ENCODE results near the gene SHISAL2A. TPM values are rescaled to one million over a fixed set of nuclear protein-coding genes. Genes with fewer than 3 reads are reported as not detected.

The SHISAL2A gene
- polyA plus RNA-seq, 1 donor from 2014 or later = not detected

DNA sequence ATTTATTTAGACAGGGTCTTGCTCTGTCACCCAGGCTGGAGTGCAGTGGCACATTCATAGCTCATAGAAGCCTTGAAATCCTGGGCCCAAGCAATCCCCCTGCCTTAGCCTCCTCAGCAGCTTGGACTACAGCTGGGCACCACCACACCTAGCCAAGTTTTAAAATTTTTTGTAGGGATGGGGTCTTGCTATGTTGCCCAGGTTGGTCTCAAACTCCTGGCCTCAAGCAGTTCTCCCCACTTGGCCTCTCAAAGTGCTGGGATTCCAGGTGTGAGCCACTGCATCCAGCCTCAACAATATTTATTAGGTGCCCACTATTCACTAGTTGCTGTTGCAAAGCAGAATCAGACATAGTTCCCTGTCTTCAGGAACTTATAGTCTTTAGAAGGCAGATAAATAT, 44.9 kb upstream of the SHISAL2A start:
- H3K27ac ChIP-seq (ENCODE audit: low read length) = no peak overlapping the region
- TF ChIP-seq, protein P1, sequence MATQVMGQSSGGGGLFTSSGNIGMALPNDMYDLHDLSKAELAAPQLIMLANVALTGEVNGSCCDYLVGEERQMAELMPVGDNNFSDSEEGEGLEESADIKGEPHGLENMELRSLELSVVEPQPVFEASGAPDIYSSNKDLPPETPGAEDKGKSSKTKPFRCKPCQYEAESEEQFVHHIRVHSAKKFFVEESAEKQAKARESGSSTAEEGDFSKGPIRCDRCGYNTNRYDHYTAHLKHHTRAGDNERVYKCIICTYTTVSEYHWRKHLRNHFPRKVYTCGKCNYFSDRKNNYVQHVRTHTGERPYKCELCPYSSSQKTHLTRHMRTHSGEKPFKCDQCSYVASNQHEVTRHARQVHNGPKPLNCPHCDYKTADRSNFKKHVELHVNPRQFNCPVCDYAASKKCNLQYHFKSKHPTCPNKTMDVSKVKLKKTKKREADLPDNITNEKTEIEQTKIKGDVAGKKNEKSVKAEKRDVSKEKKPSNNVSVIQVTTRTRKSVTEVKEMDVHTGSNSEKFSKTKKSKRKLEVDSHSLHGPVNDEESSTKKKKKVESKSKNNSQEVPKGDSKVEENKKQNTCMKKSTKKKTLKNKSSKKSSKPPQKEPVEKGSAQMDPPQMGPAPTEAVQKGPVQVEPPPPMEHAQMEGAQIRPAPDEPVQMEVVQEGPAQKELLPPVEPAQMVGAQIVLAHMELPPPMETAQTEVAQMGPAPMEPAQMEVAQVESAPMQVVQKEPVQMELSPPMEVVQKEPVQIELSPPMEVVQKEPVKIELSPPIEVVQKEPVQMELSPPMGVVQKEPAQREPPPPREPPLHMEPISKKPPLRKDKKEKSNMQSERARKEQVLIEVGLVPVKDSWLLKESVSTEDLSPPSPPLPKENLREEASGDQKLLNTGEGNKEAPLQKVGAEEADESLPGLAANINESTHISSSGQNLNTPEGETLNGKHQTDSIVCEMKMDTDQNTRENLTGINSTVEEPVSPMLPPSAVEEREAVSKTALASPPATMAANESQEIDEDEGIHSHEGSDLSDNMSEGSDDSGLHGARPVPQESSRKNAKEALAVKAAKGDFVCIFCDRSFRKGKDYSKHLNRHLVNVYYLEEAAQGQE (IDR thresholded peaks at IDR 0.05; ENCODE audit: borderline replicate concordance) = no peak
- TF ChIP-seq TAF1 (IDR thresholded peaks at IDR 0.05; ENCODE audit: low read depth) = no peak
- TF ChIP-seq SMC3 (conservative IDR thresholded peaks at IDR 0.05; ENCODE audit: poor library complexity) = no peak
- TF ChIP-seq EZH2 (IDR thresholded peaks at IDR 0.05; ENCODE audit: borderline replicate concordance, insufficient read depth, low read length, poor library complexity, severe bottlenecking) = no peak
- TF ChIP-seq POLR2AphosphoS5 (IDR thresholded peaks at IDR 0.05) = no peak
- TF ChIP-seq EP300 (conservative IDR thresholded peaks at IDR 0.05; ENCODE audit: poor library complexity, severe bottlenecking) = no peak
- TF ChIP-seq, protein P2, sequence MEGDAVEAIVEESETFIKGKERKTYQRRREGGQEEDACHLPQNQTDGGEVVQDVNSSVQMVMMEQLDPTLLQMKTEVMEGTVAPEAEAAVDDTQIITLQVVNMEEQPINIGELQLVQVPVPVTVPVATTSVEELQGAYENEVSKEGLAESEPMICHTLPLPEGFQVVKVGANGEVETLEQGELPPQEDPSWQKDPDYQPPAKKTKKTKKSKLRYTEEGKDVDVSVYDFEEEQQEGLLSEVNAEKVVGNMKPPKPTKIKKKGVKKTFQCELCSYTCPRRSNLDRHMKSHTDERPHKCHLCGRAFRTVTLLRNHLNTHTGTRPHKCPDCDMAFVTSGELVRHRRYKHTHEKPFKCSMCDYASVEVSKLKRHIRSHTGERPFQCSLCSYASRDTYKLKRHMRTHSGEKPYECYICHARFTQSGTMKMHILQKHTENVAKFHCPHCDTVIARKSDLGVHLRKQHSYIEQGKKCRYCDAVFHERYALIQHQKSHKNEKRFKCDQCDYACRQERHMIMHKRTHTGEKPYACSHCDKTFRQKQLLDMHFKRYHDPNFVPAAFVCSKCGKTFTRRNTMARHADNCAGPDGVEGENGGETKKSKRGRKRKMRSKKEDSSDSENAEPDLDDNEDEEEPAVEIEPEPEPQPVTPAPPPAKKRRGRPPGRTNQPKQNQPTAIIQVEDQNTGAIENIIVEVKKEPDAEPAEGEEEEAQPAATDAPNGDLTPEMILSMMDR (IDR thresholded peaks at IDR 0.05; ENCODE audit: poor library complexity, severe bottlenecking) = no peak
- H2AFZ ChIP-seq (ENCODE audit: low read depth, low read length) = no peak overlapping the region
- no peaks in the 10 kb centered on the region for H3K9me2 ChIP-seq (ENCODE audit: insufficient read depth, low read length)
- H3K79me2 ChIP-seq (replicated peaks; ENCODE audit: insufficient read depth, low read length) = no peaks in the 10 kb centered on the region
- no peaks in the 10 kb centered on the region for H4K20me1 ChIP-seq (ENCODE audit: insufficient read depth)
- no peak overlapping the region for H3K4me2 ChIP-seq (ENCODE audit: low read length)
- H3K4me3 ChIP-seq (ENCODE audit: low read length) = no peak overlapping the region
- no peaks in the 10 kb centered on the region for H3K9me3 ChIP-seq (ENCODE audit: low read length)
- H3F3A ChIP-seq (ENCODE audit: insufficient read depth, low read length, poor library complexity, severe bottlenecking) = peaks cover 3% of the 10 kb centered on the region
- no peaks in the 10 kb centered on the region for H3K36me3 ChIP-seq (ENCODE audit: insufficient read depth, low read length)
- H3K27me3 ChIP-seq (ENCODE audit: insufficient read depth, low read depth, low read length) = no peaks in the 10 kb centered on the region
- no peak overlapping the region for H3K9ac ChIP-seq (ENCODE audit: low read length)

DNA sequence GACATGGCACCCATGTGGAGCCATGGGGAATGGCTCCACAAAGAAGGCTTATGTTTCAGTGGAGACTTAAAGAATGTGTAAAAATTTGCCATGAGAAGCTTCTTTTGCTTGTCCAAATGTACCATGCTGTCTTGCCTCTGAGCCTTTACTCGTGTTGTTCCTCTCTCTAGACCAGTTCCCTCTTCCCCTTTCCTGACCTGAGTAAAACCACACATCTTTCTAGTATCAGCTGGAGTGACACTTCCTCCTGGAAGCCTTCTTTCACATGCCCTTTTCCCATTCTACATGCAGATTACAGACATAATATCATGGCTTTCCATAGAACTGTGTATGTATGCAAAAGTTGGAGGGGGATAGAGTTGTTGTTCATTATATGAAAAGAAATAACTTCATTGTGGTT, 44.4 kb upstream of the SHISAL2A start:
- H3K36me3 ChIP-seq (ENCODE audit: insufficient read depth, low read length) = no peaks in the 10 kb centered on the region
- H3K9me2 ChIP-seq (ENCODE audit: insufficient read depth, low read length) = no peaks in the 10 kb centered on the region
- no peak overlapping the region for H3K9ac ChIP-seq (ENCODE audit: low read length)
- H2AFZ ChIP-seq (ENCODE audit: low read depth, low read length) = no peak overlapping the region
- no peaks in the 10 kb centered on the region for H3K9me3 ChIP-seq (ENCODE audit: low read length)
- no peak overlapping the region for H3K4me3 ChIP-seq (ENCODE audit: low read length)
- H3F3A ChIP-seq (ENCODE audit: insufficient read depth, low read length, poor library complexity, severe bottlenecking) = peaks cover 3% of the 10 kb centered on the region
- no peaks in the 10 kb centered on the region for H3K79me2 ChIP-seq (replicated peaks; ENCODE audit: insufficient read depth, low read length)
- no peaks in the 10 kb centered on the region for H4K20me1 ChIP-seq (ENCODE audit: insufficient read depth)
- TF ChIP-seq, protein P1 (IDR thresholded peaks at IDR 0.05; ENCODE audit: borderline replicate concordance) = no peak
- TF ChIP-seq, protein P2 (IDR thresholded peaks at IDR 0.05; ENCODE audit: poor library complexity, severe bottlenecking) = no peak
- TF ChIP-seq EZH2 (IDR thresholded peaks at IDR 0.05; ENCODE audit: borderline replicate concordance, insufficient read depth, low read length, poor library complexity, severe bottlenecking) (no peak), MXI1 (conservative IDR thresholded peaks at IDR 0.05; ENCODE audit: poor library complexity, severe bottlenecking) (no peak), SMC3 (conservative IDR thresholded peaks at IDR 0.05; ENCODE audit: poor library complexity) (no peak), RAD21 (conservative IDR thresholded peaks at IDR 0.05) (no peak), EP300 (conservative IDR thresholded peaks at IDR 0.05; ENCODE audit: poor library complexity, severe bottlenecking) (no peak), TAF1 (IDR thresholded peaks at IDR 0.05; ENCODE audit: low read depth) (no peak), POLR2AphosphoS5 (IDR thresholded peaks at IDR 0.05) (no peak)
- no peak overlapping the region for H3K4me2 ChIP-seq (ENCODE audit: low read length)
- H3K27ac ChIP-seq (ENCODE audit: low read length) = no peak overlapping the region
- H3K27me3 ChIP-seq (ENCODE audit: insufficient read depth, low read depth, low read length) = no peaks in the 10 kb centered on the region
